ENCODE results near the gene INTS6.

INTS6 gene

GRCh38 chr13:51397262-51397941, 55.4 kb downstream of the INTS6 start:
- DNase-seq, result no peak

GRCh38 chr13:51396352-51396751, 56.5 kb downstream of the INTS6 start:
- DNase-seq, result no peak

- no peak for DNase-seq
Observed at GRCh38 chr13:51394724-51395123, 58.1 kb downstream of the INTS6 start.

GRCh38 chr13:51385114-51385513, 67.7 kb downstream of the INTS6 start:
- DNase-seq, result no peak

GRCh38 chr13:51380269-51380668, 72.6 kb downstream of the INTS6 start:
- DNase-seq, result no peak

- no peak for DNase-seq
Observed at GRCh38 chr13:51373451-51373850, 79.4 kb downstream of the INTS6 start.

- DNase-seq, result no peak
Observed at GRCh38 chr13:51371768-51372399, 81.0 kb downstream of the INTS6 start.

- DNase-seq, result no peak
Observed at GRCh38 chr13:51370811-51371210, 82.0 kb downstream of the INTS6 start.

GRCh38 chr13:51370116-51370515, 82.7 kb downstream of the INTS6 start:
- no peak for DNase-seq

GRCh38 chr13:51364404-51365008, 88.3 kb downstream of the INTS6 start:
- DNase-seq, result no peak

GRCh38 chr13:51363625-51364024, 89.2 kb downstream of the INTS6 start:
- DNase-seq, result no peak

GRCh38 chr13:51361106-51361505, 91.7 kb downstream of the INTS6 start:
- no peak for DNase-seq

GRCh38 chr13:51360489-51360888, 92.3 kb downstream of the INTS6 start:
- no peak for DNase-seq

- no peak for DNase-seq
Observed at GRCh38 chr13:51359352-51359751, 93.5 kb downstream of the INTS6 start.

- no peak for DNase-seq
Observed at GRCh38 chr13:51357928-51358595, 94.8 kb downstream of the INTS6 start.

GRCh38 chr13:51355217-51355616, 97.6 kb downstream of the INTS6 start:
- no peak for DNase-seq

GRCh38 chr13:51349016-51349415, 103.8 kb downstream of the INTS6 start:
- DNase-seq, result no peak

GRCh38 chr13:51348069-51348967, 104.5 kb downstream of the INTS6 start:
- DNase-seq, result no peak

GRCh38 chr13:51347099-51347498, 105.7 kb downstream of the INTS6 start:
- no peak for DNase-seq

- no peak for DNase-seq
Observed at GRCh38 chr13:51346397-51346796, 106.4 kb downstream of the INTS6 start.

GRCh38 chr13:51343475-51343874, 109.4 kb downstream of the INTS6 start:
- DNase-seq, result no peak

GRCh38 chr13:51342706-51343105, 110.1 kb downstream of the INTS6 start:
- DNase-seq, result no peak

- DNase-seq, result no peak
Observed at GRCh38 chr13:51341791-51342190, 111.0 kb downstream of the INTS6 start.
